ENCODE measurements around the gene PLAAT2.

DNA sequence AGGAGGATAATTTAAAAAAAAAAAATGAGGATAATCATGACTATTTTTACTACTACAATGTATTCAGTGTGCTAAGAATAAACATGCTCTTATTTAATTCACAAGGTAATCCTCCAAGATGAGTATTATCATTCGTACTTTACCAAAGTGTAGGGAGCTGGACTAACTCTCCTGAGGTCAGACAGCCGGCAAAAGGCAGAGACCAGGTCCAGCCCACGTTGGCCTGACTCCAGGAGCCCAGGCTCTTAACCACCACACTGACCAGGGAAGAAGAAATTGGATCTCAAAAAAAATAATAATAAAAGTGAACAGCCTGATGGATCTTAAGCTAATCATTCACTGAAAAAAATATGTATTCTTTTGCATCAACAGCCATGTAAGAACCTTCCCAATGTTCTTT lies 25.8 kb upstream of the PLAAT2 start:
- TF ChIP-seq, protein P1, sequence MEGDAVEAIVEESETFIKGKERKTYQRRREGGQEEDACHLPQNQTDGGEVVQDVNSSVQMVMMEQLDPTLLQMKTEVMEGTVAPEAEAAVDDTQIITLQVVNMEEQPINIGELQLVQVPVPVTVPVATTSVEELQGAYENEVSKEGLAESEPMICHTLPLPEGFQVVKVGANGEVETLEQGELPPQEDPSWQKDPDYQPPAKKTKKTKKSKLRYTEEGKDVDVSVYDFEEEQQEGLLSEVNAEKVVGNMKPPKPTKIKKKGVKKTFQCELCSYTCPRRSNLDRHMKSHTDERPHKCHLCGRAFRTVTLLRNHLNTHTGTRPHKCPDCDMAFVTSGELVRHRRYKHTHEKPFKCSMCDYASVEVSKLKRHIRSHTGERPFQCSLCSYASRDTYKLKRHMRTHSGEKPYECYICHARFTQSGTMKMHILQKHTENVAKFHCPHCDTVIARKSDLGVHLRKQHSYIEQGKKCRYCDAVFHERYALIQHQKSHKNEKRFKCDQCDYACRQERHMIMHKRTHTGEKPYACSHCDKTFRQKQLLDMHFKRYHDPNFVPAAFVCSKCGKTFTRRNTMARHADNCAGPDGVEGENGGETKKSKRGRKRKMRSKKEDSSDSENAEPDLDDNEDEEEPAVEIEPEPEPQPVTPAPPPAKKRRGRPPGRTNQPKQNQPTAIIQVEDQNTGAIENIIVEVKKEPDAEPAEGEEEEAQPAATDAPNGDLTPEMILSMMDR (IDR thresholded peaks at IDR 0.05; ENCODE audit: poor library complexity) = no peak
- TF ChIP-seq EZH2 (IDR thresholded peaks at IDR 0.05; ENCODE audit: borderline replicate concordance) = no peak

Measured in hepatocyte (in vitro differentiated cells).